GM12878 (cell line): ENCODE results near the gene EHBP1.

Experiments
- CTCF ChIP-seq, 3 experiments: IDR thresholded peaks in 2 of 3; conservative IDR thresholded peaks in 1 of 3; 2 replicates each; pipeline ENCODE4 v1.5.1; 2011; ENCODE audit warnings: low read depth in 3 of 3, low read length in 3 of 3, mild to moderate bottlenecking in 3 of 3, control low read depth in 2 of 3, moderate library complexity in 2 of 3, inconsistent platforms in 1 of 3, mixed read lengths in 1 of 3; ENCODE audit not compliant: control insufficient read depth in 2 of 3, insufficient read depth in 1 of 3; ENCODE audit errors: extremely low read depth in 1 of 3
- EGR1 ChIP-seq, 2 experiments: IDR thresholded peaks; 1 replicate in 1 of 2; 2 replicates in 1 of 2; pipeline ENCODE4 v1.6.1; 2011 to 2012; ENCODE audit warnings: low read depth in 2 of 2, low read length in 2 of 2, borderline replicate concordance in 1 of 2, mild to moderate bottlenecking in 1 of 2, moderate library complexity in 1 of 2
- EP300 ChIP-seq, 2 experiments: fragments of 150-350 bp in 1 of 2; IDR thresholded peaks; 2 replicates each; pipeline ENCODE4 v1.6.1; 2011 to 2012; ENCODE audit warnings: low read depth in 2 of 2, low read length in 2 of 2, borderline replicate concordance in 1 of 2, improper control_type of control experiment in 1 of 2, inconsistent platforms in 1 of 2; ENCODE audit not compliant: control insufficient read depth in 1 of 2
- GABPA ChIP-seq: IDR thresholded peaks from 2 replicates; pipeline ENCODE4 v1.6.1; 2014; ENCODE audit warnings: antibody characterized with exemption, low read depth, mild to moderate bottlenecking, inconsistent platforms
- PKNOX1 ChIP-seq: fragments of 450-650 bp; IDR thresholded peaks from 2 replicates; pipeline ENCODE4 v1.6.1; 2016; ENCODE audit warnings: mild to moderate bottlenecking
- SP1 ChIP-seq: IDR thresholded peaks from one replicate; pipeline ENCODE4 v1.6.1; 2011; ENCODE audit warnings: low read depth, low read length
- SREBF1 ChIP-seq: IDR thresholded peaks from 2 replicates; pipeline ENCODE4 v1.6.1; 2012; ENCODE audit warnings: mild to moderate bottlenecking, low read length
- TCF12 ChIP-seq: IDR thresholded peaks from 2 replicates; pipeline ENCODE4 v1.6.1; 2011; ENCODE audit warnings: low read depth, mild to moderate bottlenecking, low read length
- ZSCAN29 ChIP-seq: fragments of 450-650 bp; IDR thresholded peaks from 2 replicates; pipeline ENCODE4 v1.6.1; 2017; ENCODE audit warnings: mild to moderate bottlenecking, moderate library complexity

GRCh38 chr2:62881162-62881795 is 175.8 kb downstream of the EHBP1 start:
- TF ChIP-seq SP1 (no peak), EGR1 (IDR thresholded peaks at IDR 0.05; ENCODE audit: borderline replicate concordance in 1 of 2, low read depth in 2 of 2, low read length in 2 of 2) (no peak), PKNOX1 (no peak), CTCF (IDR thresholded peaks at IDR 0.05 in 2 of 3, conservative IDR thresholded peaks at IDR 0.05 in 1 of 3; ENCODE audit: control insufficient read depth in 2 of 3, extremely low read depth in 1 of 3, insufficient read depth in 1 of 3, low read depth in 3 of 3, low read length in 3 of 3) (no peak), ZSCAN29 (no peak), GABPA (no peak), SREBF1 (no peak), TCF12 (no peak), EP300 (IDR thresholded peaks at IDR 0.05; ENCODE audit: borderline replicate concordance in 1 of 2, control insufficient read depth in 1 of 2, low read depth in 2 of 2, low read length in 2 of 2) (no peak)
